ENCODE data around the gene PAFAH2.

The PAFAH2 gene

GRCh38 chr1:25997828-25998761, at the start of gene PAFAH2:
TSS of gene PAFAH2 (minus strand) at chr1:25998063. CDS start at chr1:25990816, 7,247 bp downstream.
- DNase-seq, result peak; percentile 99
- Histone ChIP-seq H2AFZ (ENCODE audit: low read length) (peak within 1 kb of the TSS; percentile 97), H3K4me2 (ENCODE audit: low read depth, low read length) (peak within 1 kb of the TSS; percentile 91), H3K79me2 (ENCODE audit: low read length) (0 out of 2 replicates have a peak, but pooled peaks cover 9% of the 10 kb centered on the region), H3K27ac (ENCODE audit: low read length) (peak within 1 kb of the TSS; percentile 51; the same call in 1 of the 2 replicates), H3F3A (ENCODE audit: insufficient read depth, low read length) (peaks cover 8% of the 10 kb centered on the region), H3K9me2 (replicated peaks; ENCODE audit: insufficient read depth, low read length) (no peaks in the 10 kb centered on the region), H3K4me1 (ENCODE audit: low read length) (peaks cover 13% of the 10 kb centered on the region), H3K27me3 (replicated peaks; ENCODE audit: insufficient read depth, low read length) (no peaks in the 10 kb centered on the region), H3K9me3 (replicated peaks; ENCODE audit: insufficient read depth, low read length) (no peaks in the 10 kb centered on the region), H3K4me3 (ENCODE audit: low read length) (peak within 1 kb of the TSS; percentile 75), H3K9ac (ENCODE audit: low read length) (peak within 1 kb of the TSS; percentile 58), H4K20me1 (ENCODE audit: insufficient read depth, low read length) (no peaks in the 10 kb centered on the region), H3K36me3 (replicated peaks; ENCODE audit: insufficient read depth, low read length) (no peaks in the 10 kb centered on the region)
- TF ChIP-seq EZH2phosphoT487 (IDR thresholded peaks at IDR 0.05; ENCODE audit: low read length) (no peak), CTCF (IDR thresholded peaks at IDR 0.05; ENCODE audit: low read length) (peak; percentile 93)

GRCh38 chr1:26047278-26047874, 49.5 kb upstream of the PAFAH2 start:
- Histone ChIP-seq H4K20me1 (ENCODE audit: insufficient read depth, low read length) (no peaks in the 10 kb centered on the region), H3F3A (ENCODE audit: insufficient read depth, low read length) (no peaks in the 10 kb centered on the region), H3K36me3 (replicated peaks; ENCODE audit: insufficient read depth, low read length) (no peaks in the 10 kb centered on the region), H3K9me3 (replicated peaks; ENCODE audit: insufficient read depth, low read length) (no peaks in the 10 kb centered on the region), H2AFZ (ENCODE audit: low read length) (no peak overlapping the region), H3K4me3 (ENCODE audit: low read length) (no peak overlapping the region), H3K27ac (ENCODE audit: low read length) (no peak overlapping the region), H3K79me2 (ENCODE audit: low read length) (no peaks in the 10 kb centered on the region), H3K9ac (ENCODE audit: low read length) (no peak overlapping the region), H3K27me3 (replicated peaks; ENCODE audit: insufficient read depth, low read length) (peaks cover 78% of the 10 kb centered on the region), H3K4me1 (ENCODE audit: low read length) (no peaks in the 10 kb centered on the region), H3K9me2 (replicated peaks; ENCODE audit: insufficient read depth, low read length) (no peaks in the 10 kb centered on the region), H3K4me2 (ENCODE audit: low read depth, low read length) (no peak overlapping the region)
- TF ChIP-seq EZH2phosphoT487 (IDR thresholded peaks at IDR 0.05; ENCODE audit: low read length) (no peak), CTCF (IDR thresholded peaks at IDR 0.05; ENCODE audit: low read length) (no peak), EZH2 (optimal IDR thresholded peaks at IDR 0.05; ENCODE audit: low read depth, low read length) (no peak)
- DNase-seq, result no peak

GRCh38 chr1:26046246-26047095, 48.6 kb upstream of the PAFAH2 start:
- H2AFZ ChIP-seq (ENCODE audit: low read length), result no peak overlapping the region
- H3K9me3 ChIP-seq (replicated peaks; ENCODE audit: insufficient read depth, low read length), result no peaks in the 10 kb centered on the region
- H3K4me1 ChIP-seq (ENCODE audit: low read length), result no peaks in the 10 kb centered on the region
- H4K20me1 ChIP-seq (ENCODE audit: insufficient read depth, low read length), result no peaks in the 10 kb centered on the region
- no peak overlapping the region for H3K9ac ChIP-seq (ENCODE audit: low read length)
- no peaks in the 10 kb centered on the region for H3F3A ChIP-seq (ENCODE audit: insufficient read depth, low read length)
- no peaks in the 10 kb centered on the region for H3K36me3 ChIP-seq (replicated peaks; ENCODE audit: insufficient read depth, low read length)
- H3K4me3 ChIP-seq (ENCODE audit: low read length), result no peak overlapping the region
- no peak overlapping the region for H3K27ac ChIP-seq (ENCODE audit: low read length)
- peaks cover 87% of the 10 kb centered on the region for H3K27me3 ChIP-seq (replicated peaks; ENCODE audit: insufficient read depth, low read length)
- DNase-seq, result no peak
- TF ChIP-seq CTCF (IDR thresholded peaks at IDR 0.05; ENCODE audit: low read length), result no peak
- H3K4me2 ChIP-seq (ENCODE audit: low read depth, low read length), result no peak overlapping the region
- no peaks in the 10 kb centered on the region for H3K79me2 ChIP-seq (ENCODE audit: low read length)
- H3K9me2 ChIP-seq (replicated peaks; ENCODE audit: insufficient read depth, low read length), result no peaks in the 10 kb centered on the region
